Peyer's patch (tissue), 4 donors: ENCODE results near the gene NTNG1.

Experiments used
- POLR2A ChIP-seq, 2 donors: fragments of 450-650 bp; IDR thresholded peaks; one replicate each; pipeline ENCODE4 v1.5.1; 2017; ENCODE audit warnings: antibody characterized with exemption in 2 of 2, mild to moderate bottlenecking in 2 of 2, moderate library complexity in 2 of 2
- TF ChIP-seq, protein P1 (sequence below), 6 experiments: fragments of 450-650 bp in 4 of 6; fragments of 200-600 bp in 2 of 6; sonication (generic) in 1 of 6; IDR thresholded peaks; one replicate each; pipeline ENCODE4 v1.5.1; 2017 to 2019; ENCODE audit warnings: antibody characterized with exemption in 6 of 6, mild to moderate bottlenecking in 3 of 6, moderate library complexity in 1 of 6

DNA sequence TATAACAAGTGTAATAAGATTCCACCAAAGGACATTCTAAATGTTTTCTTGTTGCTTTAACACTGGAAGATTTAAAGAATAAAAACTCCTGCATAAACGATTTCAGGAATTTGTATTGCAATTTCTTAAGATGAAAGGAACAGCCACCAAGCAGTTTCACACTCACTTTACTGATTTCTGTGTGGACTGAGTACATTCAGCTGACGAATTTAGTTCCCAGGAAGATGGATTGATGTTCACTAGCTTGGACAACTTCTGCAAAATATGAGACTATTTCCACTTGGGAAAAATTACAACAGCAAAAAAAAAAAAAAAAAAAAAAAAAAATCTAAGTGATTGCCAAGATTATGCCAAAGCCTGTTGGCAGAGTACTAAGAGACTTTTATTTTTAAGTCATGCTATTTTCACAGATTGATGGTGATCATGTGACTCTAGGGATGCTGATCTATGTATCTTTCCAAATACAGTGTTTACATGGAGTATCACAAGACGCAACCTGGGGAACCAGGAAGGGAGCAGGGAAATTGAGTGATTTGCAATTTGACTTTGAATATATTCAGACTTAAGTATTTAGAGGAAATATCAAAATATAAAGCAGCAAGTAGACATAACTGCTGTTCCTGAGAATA lies 341.0 kb downstream of the NTNG1 start:
- no peak for TF ChIP-seq POLR2A (IDR thresholded peaks at IDR 0.05)
- TF ChIP-seq, protein P1, sequence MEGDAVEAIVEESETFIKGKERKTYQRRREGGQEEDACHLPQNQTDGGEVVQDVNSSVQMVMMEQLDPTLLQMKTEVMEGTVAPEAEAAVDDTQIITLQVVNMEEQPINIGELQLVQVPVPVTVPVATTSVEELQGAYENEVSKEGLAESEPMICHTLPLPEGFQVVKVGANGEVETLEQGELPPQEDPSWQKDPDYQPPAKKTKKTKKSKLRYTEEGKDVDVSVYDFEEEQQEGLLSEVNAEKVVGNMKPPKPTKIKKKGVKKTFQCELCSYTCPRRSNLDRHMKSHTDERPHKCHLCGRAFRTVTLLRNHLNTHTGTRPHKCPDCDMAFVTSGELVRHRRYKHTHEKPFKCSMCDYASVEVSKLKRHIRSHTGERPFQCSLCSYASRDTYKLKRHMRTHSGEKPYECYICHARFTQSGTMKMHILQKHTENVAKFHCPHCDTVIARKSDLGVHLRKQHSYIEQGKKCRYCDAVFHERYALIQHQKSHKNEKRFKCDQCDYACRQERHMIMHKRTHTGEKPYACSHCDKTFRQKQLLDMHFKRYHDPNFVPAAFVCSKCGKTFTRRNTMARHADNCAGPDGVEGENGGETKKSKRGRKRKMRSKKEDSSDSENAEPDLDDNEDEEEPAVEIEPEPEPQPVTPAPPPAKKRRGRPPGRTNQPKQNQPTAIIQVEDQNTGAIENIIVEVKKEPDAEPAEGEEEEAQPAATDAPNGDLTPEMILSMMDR (IDR thresholded peaks at IDR 0.05): no peak
